Large intestine (tissue), 3 donors: Measurements from ENCODE around the gene ZNF516. TPM values are rescaled to one million over a fixed set of nuclear protein-coding genes. Genes with fewer than 3 reads are reported as not detected.

ENCODE experiments used
- DNase-seq, 2 donors: peaks; one replicate each; pipeline versions ENCODE4 v3.0.0 to v3.0.0-alpha.2; 2013
- H3K27ac ChIP-seq: one replicate; pipeline ENCODE4 v1.5.1; 2013; ENCODE audit warnings: low read length
- H3K27me3 ChIP-seq: 2 replicates; pipeline ENCODE4 v1.6.1; 2013; ENCODE audit warnings: low read length; ENCODE audit not compliant: control insufficient read depth, insufficient read depth
- H3K36me3 ChIP-seq: 2 replicates; pipeline ENCODE4 v1.6.1; 2013; ENCODE audit warnings: low read length; ENCODE audit not compliant: control insufficient read depth, insufficient read depth
- H3K4me1 ChIP-seq: one replicate; pipeline ENCODE4 v1.6.1; 2013; ENCODE audit warnings: low read length; ENCODE audit not compliant: control insufficient read depth, insufficient read depth
- H3K4me3 ChIP-seq: one replicate; pipeline ENCODE4 v1.5.1; 2013; ENCODE audit warnings: low read length
- H3K9me3 ChIP-seq: one replicate; pipeline ENCODE4 v1.6.1; 2013; ENCODE audit warnings: mild to moderate bottlenecking, low read depth, low read length, moderate library complexity; ENCODE audit not compliant: control insufficient read depth
- WGBS: methylation state at CpG from one replicate; pipeline ENCODE4 v1.1.5; 2013; ENCODE audit warnings: low lambda C conversion rate; ENCODE audit not compliant: insufficient coverage; 5-methylcytosine and 5-hydroxymethylcytosine counted together
- polyA plus RNA-seq: library from polyadenylated mRNA; unstranded; fragments of 120-200 nt; gene quantifications from one replicate; pipeline ENCODE4 v1.2.1, GENCODE V29; 2013

The ZNF516 gene
- polyA plus RNA-seq, 1 donor = 18.4 TPM

- Histone ChIP-seq H3K4me3 (no peak overlapping the region), H3K27me3 (no peaks in the 10 kb centered on the region), H3K36me3 (no peaks in the 10 kb centered on the region), H3K27ac (no peak overlapping the region), H3K9me3 (peaks cover 3% of the 10 kb centered on the region), H3K4me1 (no peaks in the 10 kb centered on the region)
- 100% methylated on average over 1 of the region's 10 CpGs for WGBS
- DNase-seq = no peak
These were observed 159.0 kb downstream of the ZNF516 start for GRCh38 chr18:76335859-76336640.

GRCh38 chr18:76328140-76328539 is 166.9 kb downstream of the ZNF516 start:
- Histone ChIP-seq H3K36me3 (no peaks in the 10 kb centered on the region), H3K4me3 (no peak overlapping the region), H3K9me3 (peaks cover 3% of the 10 kb centered on the region), H3K27me3 (no peaks in the 10 kb centered on the region), H3K27ac (no peak overlapping the region), H3K4me1 (no peaks in the 10 kb centered on the region)
- no peak for DNase-seq
- whole genome bisulfite sequencing = no CpG with 5 or more reads among the region's 4 CpGs

- WGBS = no CpG with 5 or more reads among the region's 7 CpGs
- DNase-seq = no peak
These were observed 171.2 kb downstream of the ZNF516 start for GRCh38 chr18:76323891-76324290.

GRCh38 chr18:76322686-76323085 is 172.4 kb downstream of the ZNF516 start:
- Histone ChIP-seq H3K4me3 (no peak overlapping the region), H3K9me3 (no peaks in the 10 kb centered on the region), H3K4me1 (no peaks in the 10 kb centered on the region), H3K27ac (no peak overlapping the region), H3K27me3 (no peaks in the 10 kb centered on the region), H3K36me3 (no peaks in the 10 kb centered on the region)
- DNase-seq = no peak
- WGBS = 86% methylated on average over 3 of the region's 7 CpGs

More at GRCh38 chr18:76323891-76324290, 171.2 kb downstream of the ZNF516 start:
- H3K27me3 ChIP-seq = no peaks in the 10 kb centered on the region
- H3K36me3 ChIP-seq = no peaks in the 10 kb centered on the region
- no peak overlapping the region for H3K4me3 ChIP-seq
- no peaks in the 10 kb centered on the region for H3K4me1 ChIP-seq
- H3K27ac ChIP-seq = no peak overlapping the region
- H3K9me3 ChIP-seq = no peaks in the 10 kb centered on the region

- Histone ChIP-seq H3K36me3 (no peaks in the 10 kb centered on the region), H3K27ac (no peak overlapping the region), H3K4me1 (no peaks in the 10 kb centered on the region), H3K27me3 (no peaks in the 10 kb centered on the region), H3K9me3 (no peaks in the 10 kb centered on the region), H3K4me3 (no peak overlapping the region)
- WGBS = 90% methylated on average over 2 of the region's 5 CpGs
- no peak for DNase-seq
These were observed 175.7 kb downstream of the ZNF516 start for GRCh38 chr18:76319366-76319765.

- no peaks in the 10 kb centered on the region for H3K9me3 ChIP-seq
- no peak for DNase-seq
- no peak overlapping the region for H3K4me3 ChIP-seq
- no CpG with 5 or more reads among the region's 5 CpGs for WGBS
- no peaks in the 10 kb centered on the region for H3K36me3 ChIP-seq
- no peak overlapping the region for H3K27ac ChIP-seq
- no peaks in the 10 kb centered on the region for H3K4me1 ChIP-seq
- no peaks in the 10 kb centered on the region for H3K27me3 ChIP-seq
These were observed 176.4 kb downstream of the ZNF516 start for GRCh38 chr18:76318607-76319006.

GRCh38 chr18:76317136-76317535 is 177.9 kb downstream of the ZNF516 start:
- no peaks in the 10 kb centered on the region for H3K4me1 ChIP-seq
- H3K9me3 ChIP-seq = no peaks in the 10 kb centered on the region
- H3K27me3 ChIP-seq = no peaks in the 10 kb centered on the region
- no peaks in the 10 kb centered on the region for H3K36me3 ChIP-seq
- no CpG with 5 or more reads among the region's 1 CpG for WGBS
- no peak for DNase-seq
- H3K27ac ChIP-seq = no peak overlapping the region
- no peak overlapping the region for H3K4me3 ChIP-seq

- DNase-seq = no peak
- Histone ChIP-seq H3K36me3 (no peaks in the 10 kb centered on the region), H3K4me1 (no peaks in the 10 kb centered on the region), H3K9me3 (no peaks in the 10 kb centered on the region), H3K27me3 (no peaks in the 10 kb centered on the region), H3K27ac (no peak overlapping the region), H3K4me3 (no peak overlapping the region)
- 100% methylated on average over 1 of the region's 5 CpGs for WGBS
These were observed 179.3 kb downstream of the ZNF516 start for GRCh38 chr18:76315722-76316230.

- Histone ChIP-seq H3K36me3 (no peaks in the 10 kb centered on the region), H3K9me3 (no peaks in the 10 kb centered on the region), H3K27me3 (no peaks in the 10 kb centered on the region), H3K4me3 (no peak overlapping the region), H3K27ac (no peak overlapping the region), H3K4me1 (no peaks in the 10 kb centered on the region)
- WGBS = no CpG with 5 or more reads among the region's 6 CpGs
- DNase-seq = no peak
These were observed 180.5 kb downstream of the ZNF516 start for GRCh38 chr18:76314496-76314895.

GRCh38 chr18:76314015-76314414 is 181.0 kb downstream of the ZNF516 start:
- Histone ChIP-seq H3K27me3 (no peaks in the 10 kb centered on the region), H3K36me3 (no peaks in the 10 kb centered on the region), H3K4me3 (no peak overlapping the region), H3K9me3 (no peaks in the 10 kb centered on the region), H3K27ac (no peak overlapping the region), H3K4me1 (no peaks in the 10 kb centered on the region)
- no peak for DNase-seq
- WGBS = no CpG with 5 or more reads among the region's 3 CpGs
